Measurements from ENCODE around the gene PARVA. TPM values are rescaled to one million over a fixed set of nuclear protein-coding genes. Genes with fewer than 3 reads are reported as not detected.

PARVA gene
- total RNA-seq, 1 experiment from 2014 or later = 36.7 TPM

DNA sequence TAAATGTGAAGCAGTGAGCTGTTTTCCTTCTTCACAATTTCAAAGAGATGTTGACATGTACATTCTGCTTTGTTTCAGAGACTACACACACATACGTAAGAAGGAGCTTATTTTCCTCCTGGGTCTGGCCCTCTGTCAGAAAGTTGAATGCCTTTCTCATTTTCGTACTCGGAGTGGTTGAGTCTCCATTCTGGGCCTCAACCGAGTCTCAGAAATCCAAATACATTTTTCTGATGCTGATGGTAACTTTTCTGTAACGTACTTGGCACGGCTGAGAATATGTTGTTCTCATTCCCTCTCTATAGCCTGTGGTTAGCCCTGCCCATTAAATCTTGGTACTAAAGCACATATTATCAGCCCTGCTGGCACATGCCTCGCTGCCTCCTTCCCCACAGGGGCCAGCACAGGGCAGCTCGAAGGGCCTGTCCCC is 25.3 kb downstream of the PARVA start:
- Mint-ChIP-seq H3K27ac (ENCODE audit: low read depth, unreplicated experiment) (no peak overlapping the region), H3K36me3 (ENCODE audit: insufficient read depth, unreplicated experiment) (no peaks in the 10 kb centered on the region), H3K27me3 (ENCODE audit: insufficient read depth, unreplicated experiment) (no peaks in the 10 kb centered on the region), H3K4me1 (ENCODE audit: insufficient read depth, unreplicated experiment) (peaks cover 4% of the 10 kb centered on the region), H3K4me3 (ENCODE audit: unreplicated experiment) (no peak overlapping the region), H3K9me3 (ENCODE audit: unreplicated experiment) (no peaks in the 10 kb centered on the region)
- no TSS peak for BruUV-seq (replicated peaks)
- intact Hi-C loops (cut with micrococcal nuclease) = no loop called here
- DNase-seq (ENCODE audit: unreplicated experiment) = no peak
- CTCF ChIA-PET = interaction anchor here (1.1 kb wide), 1 partner anchor 71 kb away, joined by 5 read pairs; no protein-coding TSS in a partner anchor
- TF ChIP-seq CTCF (IDR thresholded peaks at IDR 0.05; ENCODE audit: unreplicated experiment) = no peak
- POLR2A ChIA-PET = no interaction called here

GRCh38 chr11:12403122-12403996 is 26.0 kb downstream of the PARVA start:
- Mint-ChIP-seq H3K9me3 (ENCODE audit: unreplicated experiment) (no peaks in the 10 kb centered on the region), H3K4me1 (ENCODE audit: insufficient read depth, unreplicated experiment) (no peaks in the 10 kb centered on the region), H3K36me3 (ENCODE audit: insufficient read depth, unreplicated experiment) (no peaks in the 10 kb centered on the region), H3K27me3 (ENCODE audit: insufficient read depth, unreplicated experiment) (no peaks in the 10 kb centered on the region), H3K27ac (ENCODE audit: low read depth, unreplicated experiment) (no peak overlapping the region), H3K4me3 (ENCODE audit: unreplicated experiment) (no peak overlapping the region)
- intact Hi-C loops (cut with micrococcal nuclease) = no loop called here
- POLR2A ChIA-PET = interaction anchor here (0.6 kb wide), 2 partner anchors 164 to 461 kb away, joined by 3 to 6 read pairs; no protein-coding TSS in a partner anchor
- no peak for TF ChIP-seq CTCF (IDR thresholded peaks at IDR 0.05; ENCODE audit: unreplicated experiment)
- no peak for DNase-seq (ENCODE audit: unreplicated experiment)
- CTCF ChIA-PET = interaction anchor here (0.6 to 1.1 kb wide), 2 partner anchors 72 to 805 kb away, joined by 3 to 5 read pairs; no protein-coding TSS in a partner anchor
- no TSS peak for BruUV-seq (replicated peaks)

DNA sequence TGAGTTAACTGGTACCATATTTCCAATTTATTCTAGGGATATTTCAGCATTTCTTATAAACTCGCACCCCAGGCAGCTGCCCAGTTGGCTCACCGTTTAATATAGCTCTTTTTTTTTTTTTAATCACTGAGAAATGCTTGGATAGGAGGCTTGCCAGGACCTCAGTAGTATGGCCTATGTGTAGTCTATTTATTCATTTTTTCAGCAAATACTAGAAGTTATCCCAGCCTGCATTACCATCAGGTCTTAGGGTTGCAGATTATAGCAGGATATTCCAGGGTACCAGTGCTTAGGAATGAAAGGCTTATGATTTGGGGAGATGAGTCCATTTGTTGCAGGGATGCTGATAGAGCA is 26.6 kb downstream of the PARVA start:
- no peak for DNase-seq (ENCODE audit: unreplicated experiment)
- Mint-ChIP-seq H3K27ac (ENCODE audit: low read depth, unreplicated experiment) (no peak overlapping the region), H3K4me3 (ENCODE audit: unreplicated experiment) (no peak overlapping the region), H3K27me3 (ENCODE audit: insufficient read depth, unreplicated experiment) (no peaks in the 10 kb centered on the region), H3K4me1 (ENCODE audit: insufficient read depth, unreplicated experiment) (no peaks in the 10 kb centered on the region), H3K36me3 (ENCODE audit: insufficient read depth, unreplicated experiment) (no peaks in the 10 kb centered on the region), H3K9me3 (ENCODE audit: unreplicated experiment) (no peaks in the 10 kb centered on the region)
- TF ChIP-seq CTCF (IDR thresholded peaks at IDR 0.05; ENCODE audit: unreplicated experiment) = no peak
- BruUV-seq (replicated peaks) = no TSS peak
- intact Hi-C loops (cut with micrococcal nuclease) = no loop called here
- POLR2A ChIA-PET = interaction anchor here (0.6 kb wide), 2 partner anchors 163 to 460 kb away, joined by 3 to 6 read pairs; no protein-coding TSS in a partner anchor
- CTCF ChIA-PET = interaction anchor here (0.6 kb wide), 1 partner anchor 804 kb away, joined by 3 read pairs; no protein-coding TSS in a partner anchor

- no peaks in the 10 kb centered on the region for H3K9me3 Mint-ChIP-seq (ENCODE audit: unreplicated experiment)
- H3K4me3 Mint-ChIP-seq (ENCODE audit: unreplicated experiment) = no peak overlapping the region
- H3K27ac Mint-ChIP-seq (ENCODE audit: low read depth, unreplicated experiment) = no peak overlapping the region
- H3K4me1 Mint-ChIP-seq (ENCODE audit: insufficient read depth, unreplicated experiment) = no peaks in the 10 kb centered on the region
- BruUV-seq (replicated peaks) = no TSS peak
- no peaks in the 10 kb centered on the region for H3K27me3 Mint-ChIP-seq (ENCODE audit: insufficient read depth, unreplicated experiment)
- intact Hi-C loops (cut with micrococcal nuclease) = no loop called here
- no peak for TF ChIP-seq CTCF (IDR thresholded peaks at IDR 0.05; ENCODE audit: unreplicated experiment)
- ChIA-PET POLR2A (no interaction called here), CTCF (no interaction called here)
- DNase-seq (ENCODE audit: unreplicated experiment) = no peak
- no peaks in the 10 kb centered on the region for H3K36me3 Mint-ChIP-seq (ENCODE audit: insufficient read depth, unreplicated experiment)
Measured at GRCh38 chr11:12404436-12404835, 27.1 kb downstream of the PARVA start.

Data from MCF 10A (cell line).